ENCODE data around the gene CLEC9A.

DNA sequence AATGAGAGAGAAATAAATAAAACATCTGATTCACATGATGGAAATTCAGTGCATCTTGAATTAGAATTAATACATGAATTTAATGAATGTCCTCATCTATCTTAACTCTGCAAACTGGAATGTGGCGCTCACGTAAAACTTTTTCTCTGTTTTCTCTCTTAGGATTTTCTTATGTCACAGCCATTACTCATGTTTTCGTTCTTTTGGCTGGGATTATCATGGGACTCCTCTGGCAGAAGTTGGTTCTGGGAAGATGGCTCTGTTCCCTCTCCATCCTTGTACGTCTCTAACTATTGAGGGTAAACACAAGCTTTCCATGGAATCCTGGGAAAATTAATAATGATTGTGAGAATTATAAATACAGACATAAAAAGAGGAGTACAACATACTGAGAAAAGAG lies 15.0 kb upstream of the CLEC9A start:
- TF ChIP-seq POLR2A (IDR thresholded peaks at IDR 0.05), result no peak
- TF ChIP-seq CTCF (IDR thresholded peaks at IDR 0.05 in 8 of 11, conservative IDR thresholded peaks at IDR 0.05 in 3 of 11), result no peak
